Measurements from ENCODE around the gene SCYGR3.

DNA sequence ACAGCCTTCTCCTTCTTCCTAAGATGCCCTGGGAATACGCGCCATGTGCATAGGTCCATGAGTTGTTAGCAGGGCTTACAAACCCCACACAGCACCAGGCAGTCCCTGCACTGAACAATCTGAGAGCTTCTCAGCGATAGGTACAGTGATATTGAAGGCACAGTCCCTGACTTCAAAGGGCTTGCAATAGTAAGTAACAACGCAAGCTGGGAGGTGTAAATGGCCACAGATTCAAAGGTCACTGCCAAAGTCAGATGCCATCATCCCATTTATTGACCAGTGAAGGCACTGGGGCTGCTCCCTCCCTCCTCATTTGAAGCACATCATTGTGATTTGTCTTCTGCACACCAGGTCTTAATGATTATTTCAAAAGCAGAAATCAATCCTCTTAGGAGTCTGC, 541 bp upstream of the SCYGR3 start:
- no peak for TF ChIP-seq CTCF (conservative IDR thresholded peaks at IDR 0.05)
- no peak for TF ChIP-seq ZFX (IDR thresholded peaks at IDR 0.05)

All from C4-2B (cell line).